Liver (tissue), 3 donors: ENCODE data around the gene SPSB2.

Experiments used
- ATF3 ChIP-seq: IDR thresholded peaks from 2 replicates; pipeline ENCODE4 v1.6.1; 2016; ENCODE audit warnings: antibody characterized with exemption
- CTCF ChIP-seq: fragments of 150-350 bp; IDR thresholded peaks from 2 replicates; pipeline ENCODE4 v1.5.1; 2017; ENCODE audit warnings: improper control_type of control experiment, low read depth, low read length; ENCODE audit not compliant: missing input control
- EGR1 ChIP-seq, 2 donors: IDR thresholded peaks; 2 replicates each; pipeline ENCODE4 v1.6.1; 2016 to 2018; ENCODE audit warnings: antibody characterized with exemption in 2 of 2, low read depth in 2 of 2
- GABPA ChIP-seq, 2 donors: IDR thresholded peaks in 1 of 2; conservative IDR thresholded peaks in 1 of 2; 2 replicates each; pipeline ENCODE4 v1.6.1; 2016; ENCODE audit warnings: antibody characterized with exemption in 2 of 2, mild to moderate bottlenecking in 1 of 2, moderate library complexity in 1 of 2
- HNF4A ChIP-seq, 2 donors: conservative IDR thresholded peaks; 2 replicates each; pipeline ENCODE4 v1.6.1; 2016; ENCODE audit warnings: antibody characterized with exemption in 2 of 2, mild to moderate bottlenecking in 2 of 2
- JUND ChIP-seq, 2 donors: IDR thresholded peaks; 2 replicates each; pipeline ENCODE4 v1.6.1; 2016; ENCODE audit warnings: antibody characterized with exemption in 2 of 2
- MAX ChIP-seq: IDR thresholded peaks from 2 replicates; pipeline ENCODE4 v1.6.1; 2016; ENCODE audit warnings: antibody characterized with exemption
- NR2F2 ChIP-seq: IDR thresholded peaks from 2 replicates; pipeline ENCODE4 v1.6.1; 2016; ENCODE audit warnings: antibody characterized with exemption
- RAD21 ChIP-seq, 2 donors: IDR thresholded peaks; 2 replicates each; pipeline ENCODE4 v1.6.1; 2016; ENCODE audit warnings: antibody characterized with exemption in 2 of 2, mild to moderate bottlenecking in 2 of 2
- REST ChIP-seq: IDR thresholded peaks from 2 replicates; pipeline ENCODE4 v1.6.1; 2016; ENCODE audit warnings: antibody characterized with exemption, mild to moderate bottlenecking
- SP1 ChIP-seq: IDR thresholded peaks from 2 replicates; pipeline ENCODE4 v1.6.1; 2018; ENCODE audit warnings: antibody characterized with exemption, mild to moderate bottlenecking
- TAF1 ChIP-seq: conservative IDR thresholded peaks from 2 replicates; pipeline ENCODE4 v1.6.1; 2016; ENCODE audit warnings: antibody characterized with exemption, mild to moderate bottlenecking
- YY1 ChIP-seq: IDR thresholded peaks from 2 replicates; pipeline ENCODE4 v1.6.1; 2016; ENCODE audit warnings: antibody characterized with exemption, mild to moderate bottlenecking
- ZBTB33 ChIP-seq: IDR thresholded peaks from 2 replicates; pipeline ENCODE4 v1.6.1; 2016; ENCODE audit warnings: antibody characterized with exemption
- donor health status: healthy.
- donor health status: healthy.

GRCh38 chr12:6827437-6827911 is 45.6 kb downstream of the SPSB2 start:
- TF ChIP-seq CTCF, result no peak
- TF ChIP-seq RAD21 (IDR thresholded peaks at IDR 0.05), result no peak
- TF ChIP-seq ZBTB33, result no peak
- no peak for TF ChIP-seq MAX
- no peak for TF ChIP-seq EGR1 (IDR thresholded peaks at IDR 0.05; ENCODE audit: low read depth in 2 of 2)
- no peak for TF ChIP-seq ATF3
- TF ChIP-seq HNF4A (conservative IDR thresholded peaks at IDR 0.05), result no peak
- no peak for TF ChIP-seq GABPA (IDR thresholded peaks at IDR 0.05 in 1 of 2, conservative IDR thresholded peaks at IDR 0.05 in 1 of 2)
- TF ChIP-seq REST, result no peak
- no peak for TF ChIP-seq SP1
- TF ChIP-seq JUND (IDR thresholded peaks at IDR 0.05), result no peak
- TF ChIP-seq NR2F2, result no peak
- TF ChIP-seq YY1, result no peak
- no peak for TF ChIP-seq TAF1
